ENCODE data around the gene STRN4.

DNA sequence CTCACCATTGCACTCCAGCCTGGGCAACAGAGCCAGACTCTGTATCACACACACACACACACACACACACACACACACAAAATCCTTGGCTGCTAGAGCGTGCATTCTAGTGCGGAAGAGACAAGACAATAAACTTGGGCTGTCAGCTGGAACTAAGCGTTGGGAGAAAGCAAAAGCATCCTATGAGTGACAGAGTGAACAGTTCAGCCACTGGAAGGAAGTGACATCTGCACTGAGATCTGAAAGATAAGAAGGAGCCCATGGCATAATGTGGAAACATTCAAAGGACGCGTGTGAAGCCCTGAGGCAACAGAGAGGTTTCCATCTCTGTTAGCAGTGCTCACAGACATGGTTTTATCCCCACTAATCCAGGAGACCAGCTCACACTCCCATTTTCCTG, 45.7 kb upstream of the STRN4 start:
- TF ChIP-seq, protein P1, sequence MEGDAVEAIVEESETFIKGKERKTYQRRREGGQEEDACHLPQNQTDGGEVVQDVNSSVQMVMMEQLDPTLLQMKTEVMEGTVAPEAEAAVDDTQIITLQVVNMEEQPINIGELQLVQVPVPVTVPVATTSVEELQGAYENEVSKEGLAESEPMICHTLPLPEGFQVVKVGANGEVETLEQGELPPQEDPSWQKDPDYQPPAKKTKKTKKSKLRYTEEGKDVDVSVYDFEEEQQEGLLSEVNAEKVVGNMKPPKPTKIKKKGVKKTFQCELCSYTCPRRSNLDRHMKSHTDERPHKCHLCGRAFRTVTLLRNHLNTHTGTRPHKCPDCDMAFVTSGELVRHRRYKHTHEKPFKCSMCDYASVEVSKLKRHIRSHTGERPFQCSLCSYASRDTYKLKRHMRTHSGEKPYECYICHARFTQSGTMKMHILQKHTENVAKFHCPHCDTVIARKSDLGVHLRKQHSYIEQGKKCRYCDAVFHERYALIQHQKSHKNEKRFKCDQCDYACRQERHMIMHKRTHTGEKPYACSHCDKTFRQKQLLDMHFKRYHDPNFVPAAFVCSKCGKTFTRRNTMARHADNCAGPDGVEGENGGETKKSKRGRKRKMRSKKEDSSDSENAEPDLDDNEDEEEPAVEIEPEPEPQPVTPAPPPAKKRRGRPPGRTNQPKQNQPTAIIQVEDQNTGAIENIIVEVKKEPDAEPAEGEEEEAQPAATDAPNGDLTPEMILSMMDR (IDR thresholded peaks at IDR 0.05): no peak
- no peak for TF ChIP-seq EP300 (IDR thresholded peaks at IDR 0.05)
- no peak for TF ChIP-seq POLR2A (IDR thresholded peaks at IDR 0.05)

All from tibial nerve (tissue), 4 donors.